Activated T-cell treated with anti-CD3 and anti-CD28 coated beads, Interleukin-2, amount 50 U/mL, for 4 hours (primary cell): Measurements from ENCODE around the gene RAB40A. TPM values are rescaled to one million over a fixed set of nuclear protein-coding genes. Genes with fewer than 3 reads are reported as not detected.
"Not testable (repeated sequence)": the region's sequence is repeated elsewhere in the genome, so short reads cannot be mapped to it uniquely, and the experiment has no call there.

Experiments
- ATAC-seq, 2 donors: fragments of 200-7000 bp; cut with Tn5 transposase; one replicate each; pipeline ENCODE4 v1.10.0; 2021
- DNase-seq: peaks from one replicate; pipeline ENCODE4 v3.0.0-alpha.2; 2020
- H3K27me3 Mint-ChIP-seq: one replicate; pipeline ENCODE4 v1.8.0; 2021; ENCODE audit warnings: low read depth, mixed read lengths
- H3K36me3 Mint-ChIP-seq: one replicate; pipeline ENCODE4 v1.8.0; 2022; ENCODE audit warnings: mixed read lengths; ENCODE audit not compliant: insufficient read depth
- H3K4me1 Mint-ChIP-seq: one replicate; pipeline ENCODE4 v1.8.0; 2021; ENCODE audit warnings: low read depth, mixed read lengths
- H3K4me3 Mint-ChIP-seq: one replicate; pipeline ENCODE4 v1.8.0; 2021; ENCODE audit warnings: mild to moderate bottlenecking, moderate library complexity, mixed read lengths
- H3K9me3 Mint-ChIP-seq: one replicate; pipeline ENCODE4 v1.8.0; 2021; ENCODE audit warnings: mixed read lengths
- total RNA-seq, 3 donors: library from RNA; stranded (reverse); gene quantifications; one replicate each; pipeline ENCODE4 v1.2.1, GENCODE V29; 2021

The RAB40A gene
- total RNA-seq, 3 donors from 2014 or later, result 0.13 to 0.14 TPM; not detected in 1

GRCh38 chrX:103503853-103504207, 15.5 kb downstream of the RAB40A start:
- no peaks in the 10 kb centered on the region for H3K4me1 Mint-ChIP-seq
- DNase-seq, result no peak
- H3K9me3 Mint-ChIP-seq, result no peaks in the 10 kb centered on the region
- no peak for ATAC-seq
- H3K27me3 Mint-ChIP-seq, result no peaks in the 10 kb centered on the region
- H3K4me3 Mint-ChIP-seq, result no peak overlapping the region
- H3K36me3 Mint-ChIP-seq, result no peaks in the 10 kb centered on the region

GRCh38 chrX:103503163-103503852, 16.0 kb downstream of the RAB40A start:
- Mint-ChIP-seq H3K36me3 (no peaks in the 10 kb centered on the region), H3K9me3 (no peaks in the 10 kb centered on the region), H3K4me3 (no peak overlapping the region), H3K4me1 (no peaks in the 10 kb centered on the region), H3K27me3 (no peaks in the 10 kb centered on the region)
- DNase-seq (no peak), ATAC-seq (no peak)

- ATAC-seq (no peak), DNase-seq (no peak)
- Mint-ChIP-seq H3K36me3 (no peaks in the 10 kb centered on the region), H3K4me1 (no peaks in the 10 kb centered on the region), H3K4me3 (no peak overlapping the region), H3K27me3 (peaks cover 2% of the 10 kb centered on the region), H3K9me3 (no peaks in the 10 kb centered on the region)
Observed at GRCh38 chrX:103498786-103499185, 20.5 kb downstream of the RAB40A start.

- Mint-ChIP-seq H3K4me1 (no peaks in the 10 kb centered on the region), H3K9me3 (no peaks in the 10 kb centered on the region), H3K27me3 (peaks cover 2% of the 10 kb centered on the region), H3K4me3 (no peak overlapping the region), H3K36me3 (no peaks in the 10 kb centered on the region)
- DNase-seq, result no peak
- ATAC-seq, result no peak
Observed at GRCh38 chrX:103495786-103496185, 23.5 kb downstream of the RAB40A start.

- not testable (repeated sequence) for H3K36me3 Mint-ChIP-seq, H3K4me3 Mint-ChIP-seq, H3K4me1 Mint-ChIP-seq, H3K9me3 Mint-ChIP-seq, DNase-seq, H3K27me3 Mint-ChIP-seq, ATAC-seq
Observed at GRCh38 chrX:103493578-103493977, 25.7 kb downstream of the RAB40A start.

GRCh38 chrX:103489733-103490132, 29.6 kb downstream of the RAB40A start:
- H3K4me1 Mint-ChIP-seq, H3K9me3 Mint-ChIP-seq, H3K4me3 Mint-ChIP-seq, ATAC-seq, H3K36me3 Mint-ChIP-seq, H3K27me3 Mint-ChIP-seq: not testable (repeated sequence)
- DNase-seq, result peak; percentile 11

GRCh38 chrX:103488794-103489193, 30.5 kb downstream of the RAB40A start:
- no peaks in the 10 kb centered on the region for H3K27me3 Mint-ChIP-seq
- no peak for DNase-seq
- peaks cover 4% of the 10 kb centered on the region for H3K4me1 Mint-ChIP-seq
- H3K36me3 Mint-ChIP-seq, result no peaks in the 10 kb centered on the region
- no peak overlapping the region for H3K4me3 Mint-ChIP-seq
- H3K9me3 Mint-ChIP-seq, result no peaks in the 10 kb centered on the region
- no peak for ATAC-seq

- DNase-seq (no peak), ATAC-seq (no peak)
- H3K9me3 Mint-ChIP-seq, result no peaks in the 10 kb centered on the region
- H3K4me3 Mint-ChIP-seq, result no peak overlapping the region
- H3K36me3 Mint-ChIP-seq, result no peaks in the 10 kb centered on the region
- peaks cover 4% of the 10 kb centered on the region for H3K4me1 Mint-ChIP-seq
- no peaks in the 10 kb centered on the region for H3K27me3 Mint-ChIP-seq
Observed at GRCh38 chrX:103488332-103488731, 31.0 kb downstream of the RAB40A start.

GRCh38 chrX:103483720-103484119, 35.6 kb downstream of the RAB40A start:
- Mint-ChIP-seq H3K27me3 (no peaks in the 10 kb centered on the region), H3K36me3 (no peaks in the 10 kb centered on the region), H3K4me1 (peaks cover 6% of the 10 kb centered on the region), H3K4me3 (no peak overlapping the region), H3K9me3 (no peaks in the 10 kb centered on the region)
- ATAC-seq, result no peak
- DNase-seq, result no peak

GRCh38 chrX:103480526-103480925, 38.8 kb downstream of the RAB40A start:
- Mint-ChIP-seq H3K9me3 (no peaks in the 10 kb centered on the region), H3K4me3 (no peak overlapping the region), H3K4me1 (peaks cover 6% of the 10 kb centered on the region), H3K27me3 (no peaks in the 10 kb centered on the region), H3K36me3 (no peaks in the 10 kb centered on the region)
- no peak for ATAC-seq
- no peak for DNase-seq

GRCh38 chrX:103477496-103477895, 41.8 kb downstream of the RAB40A start:
- no peaks in the 10 kb centered on the region for H3K4me1 Mint-ChIP-seq
- H3K36me3 Mint-ChIP-seq, result no peaks in the 10 kb centered on the region
- no peak for ATAC-seq
- no peak overlapping the region for H3K4me3 Mint-ChIP-seq
- DNase-seq, result no peak
- no peaks in the 10 kb centered on the region for H3K27me3 Mint-ChIP-seq
- H3K9me3 Mint-ChIP-seq, result no peaks in the 10 kb centered on the region

GRCh38 chrX:103475381-103475780, 43.9 kb downstream of the RAB40A start:
- no peaks in the 10 kb centered on the region for H3K4me1 Mint-ChIP-seq
- no peak overlapping the region for H3K4me3 Mint-ChIP-seq
- H3K27me3 Mint-ChIP-seq, result no peaks in the 10 kb centered on the region
- ATAC-seq (no peak), DNase-seq (no peak)
- H3K9me3 Mint-ChIP-seq, result no peaks in the 10 kb centered on the region
- no peaks in the 10 kb centered on the region for H3K36me3 Mint-ChIP-seq

GRCh38 chrX:103469977-103470376, 49.3 kb downstream of the RAB40A start:
- not testable (repeated sequence) for H3K27me3 Mint-ChIP-seq, H3K4me1 Mint-ChIP-seq, DNase-seq, ATAC-seq, H3K36me3 Mint-ChIP-seq, H3K9me3 Mint-ChIP-seq, H3K4me3 Mint-ChIP-seq

- no peaks in the 10 kb centered on the region for H3K27me3 Mint-ChIP-seq
- no peak for ATAC-seq
- H3K36me3 Mint-ChIP-seq, result no peaks in the 10 kb centered on the region
- H3K4me1 Mint-ChIP-seq, result peaks cover 7% of the 10 kb centered on the region
- H3K4me3 Mint-ChIP-seq, result no peak overlapping the region
- no peak for DNase-seq
- H3K9me3 Mint-ChIP-seq, result no peaks in the 10 kb centered on the region
Observed at GRCh38 chrX:103467887-103468286, 51.4 kb downstream of the RAB40A start.

GRCh38 chrX:103467156-103467555, 52.1 kb downstream of the RAB40A start:
- H3K4me1 Mint-ChIP-seq, result peaks cover 9% of the 10 kb centered on the region
- DNase-seq (no peak), ATAC-seq (no peak)
- no peaks in the 10 kb centered on the region for H3K27me3 Mint-ChIP-seq
- no peaks in the 10 kb centered on the region for H3K9me3 Mint-ChIP-seq
- no peak overlapping the region for H3K4me3 Mint-ChIP-seq
- no peaks in the 10 kb centered on the region for H3K36me3 Mint-ChIP-seq

GRCh38 chrX:103464774-103465117, 54.5 kb downstream of the RAB40A start:
- H3K36me3 Mint-ChIP-seq, result no peaks in the 10 kb centered on the region
- ATAC-seq (peak; percentile 85 to 86), DNase-seq (peak; percentile 64)
- peak overlapping the region; percentile 91 for H3K4me3 Mint-ChIP-seq
- no peaks in the 10 kb centered on the region for H3K9me3 Mint-ChIP-seq
- no peaks in the 10 kb centered on the region for H3K27me3 Mint-ChIP-seq
- peaks cover 23% of the 10 kb centered on the region for H3K4me1 Mint-ChIP-seq
